ENCODE results near the gene MTCP1. TPM values are rescaled to one million over a fixed set of nuclear protein-coding genes. Genes with fewer than 3 reads are reported as not detected.
A peak's percentile ranks its signal among the peaks of the same experiment; 100 is the strongest.

The MTCP1 gene
- total and polyA plus RNA-seq, 2 of the 8 experiments (the other 6 are each of a cell fraction or from before 2014, with no cell fraction given), result 1.2 to 12.3 TPM

GRCh38 chrX:155094468-155095061, 23.6 kb upstream of the MTCP1 start:
- Histone ChIP-seq H3K4me2 (ENCODE audit: insufficient read depth in 1 of 2, low read depth in 2 of 2, low read length in 2 of 2) (no peak overlapping the region), H4K91ac (replicated peaks; ENCODE audit: insufficient read length, low read length) (no peak overlapping the region), H2BK12ac (ENCODE audit: low read depth, low read length) (no peak overlapping the region), H3K4ac (replicated peaks; ENCODE audit: insufficient read length, low read depth, low read length) (no peak overlapping the region), H3K27me3 (replicated peaks in 1 of 4; ENCODE audit: control insufficient read depth in 3 of 4, extremely low read depth in 1 of 4, insufficient read depth in 3 of 4, low read length in 3 of 4) (no peaks in the 10 kb centered on the region), H3K27ac (ENCODE audit: low read depth, low read length) (no peak overlapping the region), H3K4me3 (ENCODE audit: extremely low read depth in 1 of 4, insufficient read depth in 2 of 4, low read depth in 3 of 4, low read length in 4 of 4) (no peak overlapping the region), H4K20me1 (replicated peaks in 1 of 2; ENCODE audit: control insufficient read depth in 1 of 2, insufficient read depth in 2 of 2, low read length in 2 of 2) (no peaks in the 10 kb centered on the region), H4K5ac (ENCODE audit: insufficient read length, low read depth, low read length) (no peak overlapping the region), H2AK5ac (ENCODE audit: low read depth, low read length) (no peak overlapping the region), H2BK20ac (ENCODE audit: low read length) (no peak overlapping the region), H2BK5ac (ENCODE audit: low read depth, low read length) (no peak overlapping the region), H3K9me3 (ENCODE audit: insufficient read depth in 2 of 2, low read depth in 1 of 2, low read length in 1 of 2) (no peaks in the 10 kb centered on the region), H3K23me2 (ENCODE audit: low read depth, low read length) (no peaks in the 10 kb centered on the region), H3K79me1 (ENCODE audit: low read depth, low read length) (no peaks in the 10 kb centered on the region), H3K14ac (ENCODE audit: insufficient read length) (no peak overlapping the region), H2AFZ (ENCODE audit: low read length) (no peak overlapping the region), H2BK15ac (ENCODE audit: low read length) (no peak overlapping the region), H3K18ac (ENCODE audit: extremely low read depth, low read length) (no peak overlapping the region), H3K36me3 (ENCODE audit: control insufficient read depth in 2 of 4, insufficient read depth in 4 of 4, low read length in 3 of 4) (peaks cover 0 to 5% (median 0%) of the 10 kb centered on the region in 4 experiments; a peak in 3 of 8 replicates), H3K56ac (replicated peaks; ENCODE audit: insufficient read length, low read depth, low read length) (no peak overlapping the region), H3K4me1 (replicated peaks in 1 of 4; ENCODE audit: control insufficient read depth in 3 of 4, insufficient read depth in 4 of 4, low read length in 3 of 4) (no peaks in the 10 kb centered on the region), H3K9ac (replicated peaks in 1 of 4; ENCODE audit: extremely low read depth in 1 of 4, low read depth in 3 of 4, low read length in 3 of 4) (no peak overlapping the region), H3K79me2 (ENCODE audit: control insufficient read depth in 1 of 2, insufficient read depth in 2 of 2, low read length in 2 of 2) (no peaks in the 10 kb centered on the region), H3K23ac (ENCODE audit: insufficient read length) (no peak overlapping the region), H4K8ac (ENCODE audit: extremely low read depth, insufficient read depth, low read length) (no peak overlapping the region), H2BK120ac (replicated peaks; ENCODE audit: low read depth, low read length) (no peak overlapping the region)
- no peak for DNase-seq (ENCODE audit: low read depth in 1 of 2, low spot score in 2 of 2)
- ChIA-PET CTCF (ENCODE audit: partially characterized antibody) (interaction anchor here (0.9 to 2.6 kb wide), 14 partner anchors 9 to 185 kb away, joined by 3 to 16 read pairs (median 4); no protein-coding TSS in a partner anchor), POLR2A (ENCODE audit: partially characterized antibody) (no interaction called here)
- no peak for TF ChIP-seq ASH2L (IDR thresholded peaks at IDR 0.05; ENCODE audit: low read length)
- TF ChIP-seq CTCF (IDR thresholded peaks at IDR 0.05; ENCODE audit: control extremely low read depth in 1 of 3, insufficient read depth in 1 of 3, low read depth in 1 of 3, low read length in 3 of 3), result peak in 2 of 3 experiments; percentile 32 to 57; a peak in 3 of 4 replicates
- peak; percentile 23 to 26; a peak in 2 of 4 replicates for TF ChIP-seq RAD21 (IDR thresholded peaks at IDR 0.05 in 1 of 2, conservative IDR thresholded peaks at IDR 0.05 in 1 of 2; ENCODE audit: low read depth in 2 of 2, low read length in 2 of 2)
- TF ChIP-seq NRF1 (IDR thresholded peaks at IDR 0.05; ENCODE audit: low read depth, low read length), result no peak
- no peak for TF ChIP-seq CTBP2 (IDR thresholded peaks at IDR 0.05; ENCODE audit: borderline replicate concordance, insufficient read depth, insufficient read length, low read length)
- WGBS, 2 experiments (ENCODE audit: extremely low coverage in 1 of 2, insufficient coverage in 1 of 2, insufficient read length in 1 of 2, insufficient replicate concordance in 2 of 2, low coverage in 1 of 2, low lambda C conversion rate in 2 of 2, missing lambda C conversion rate in 1 of 2), result 65% methylated on average over 4 of the region's 4 CpGs; no CpG with 5 or more reads in 1 of the 2 experiments
- no peak for FAIRE-seq
